PC-9 (cell line): ENCODE measurements around the gene CFAP97. TPM values are rescaled to one million over a fixed set of nuclear protein-coding genes. Genes with fewer than 3 reads are reported as not detected.
A peak's percentile ranks its signal among the peaks of the same experiment; 100 is the strongest.

Experiments
- BruUV-seq: library from RNA; stranded (reverse); fragments of 400-500 nt; replicated peaks from 2 replicates; lab custom pipeline; 2021; lab: Mats Ljungman, UMichigan
- CTCF ChIA-PET: fragments of 300-600 bp; sonication (Branson Sonifier 250); formaldehyde crosslinking; loops from one replicate; lab custom pipeline; 2022; ENCODE audit warnings: antibody characterized with exemption; lab: Charles Lee
- POLR2A ChIA-PET: fragments of 300-600 bp; sonication (Branson Sonifier 250); formaldehyde crosslinking; loops from one replicate; lab custom pipeline; 2022; ENCODE audit warnings: antibody characterized with exemption; ENCODE audit not compliant: unreplicated experiment; lab: Charles Lee
- DNase-seq, 2 experiments: peaks; one replicate each; pipeline versions ENCODE4 v3.0.0 to v3.0.0-alpha.2; 2015 to 2022; ENCODE audit warnings: mixed read lengths in 1 of 2
- H2AFZ ChIP-seq: fragments of 200-600 bp; sonication (generic); 2 replicates; pipeline ENCODE4 v1.8.1; 2017; ENCODE audit warnings: antibody characterized with exemption
- H3F3A ChIP-seq: fragments of 200-600 bp; sonication (generic); 2 replicates; pipeline ENCODE4 v1.8.1; 2017; ENCODE audit warnings: antibody characterized with exemption, mild to moderate bottlenecking, low read depth; ENCODE audit not compliant: insufficient read depth
- H3K27ac ChIP-seq: fragments of 200-600 bp; sonication (generic); 2 replicates; pipeline ENCODE4 v1.6.1; 2016; ENCODE audit warnings: mixed run types
- H3K27me3 ChIP-seq: fragments of 200-600 bp; sonication (generic); 2 replicates; pipeline ENCODE4 v1.6.1; 2016; ENCODE audit warnings: low read depth, mixed run types; ENCODE audit not compliant: insufficient read depth
- H3K36me3 ChIP-seq: fragments of 200-600 bp; sonication (generic); 2 replicates; pipeline ENCODE4 v1.6.1; 2016; ENCODE audit warnings: low read depth, mixed run types
- H3K4me1 ChIP-seq: fragments of 200-600 bp; sonication (generic); replicated peaks from 2 replicates; pipeline ENCODE4 v1.6.1; 2016; ENCODE audit warnings: mixed run types; ENCODE audit not compliant: insufficient read depth
- H3K4me2 ChIP-seq: fragments of 200-600 bp; sonication (generic); 2 replicates; pipeline ENCODE4 v1.6.1; 2017; ENCODE audit warnings: mixed run types
- H3K4me3 ChIP-seq: fragments of 200-600 bp; sonication (generic); 2 replicates; pipeline ENCODE4 v1.6.1; 2016; ENCODE audit warnings: mixed run types
- H3K79me2 ChIP-seq: fragments of 200-600 bp; sonication (generic); 2 replicates; pipeline ENCODE4 v1.6.1; 2017; ENCODE audit warnings: low read depth, mixed run types
- H3K9me2 ChIP-seq: fragments of 200-600 bp; sonication (generic); 2 replicates; pipeline ENCODE4 v1.8.1; 2017; ENCODE audit warnings: mild to moderate bottlenecking; ENCODE audit not compliant: insufficient read depth
- H3K9me3 ChIP-seq: fragments of 200-600 bp; sonication (generic); 2 replicates; pipeline ENCODE4 v1.8.1; 2016; ENCODE audit warnings: low read depth; ENCODE audit not compliant: insufficient read depth
- H4K20me1 ChIP-seq: fragments of 200-600 bp; sonication (generic); 2 replicates; pipeline ENCODE4 v1.8.1; 2017; ENCODE audit not compliant: insufficient read depth
- EZH2 ChIP-seq: fragments of 200-600 bp; sonication (generic); IDR thresholded peaks from 2 replicates; pipeline ENCODE4 v1.8.0; 2017; ENCODE audit warnings: antibody characterized with exemption, low read depth
- intact Hi-C: fragments of 100-400 bp; cut with micrococcal nuclease; formaldehyde crosslinking; loops from one replicate; pipeline ENCODE4 v1.10.0; 2022; ENCODE audit not compliant: unreplicated experiment
- total RNA-seq: library from RNA; stranded (reverse); gene quantifications from 2 replicates; pipeline ENCODE4 v1.2.3, GENCODE V29; 2021
- TF ChIP-seq, protein P1 (sequence below): fragments of 200-600 bp; sonication (generic); conservative IDR thresholded peaks from 2 replicates; pipeline ENCODE4 v1.6.1; 2017; ENCODE audit warnings: mixed run types, antibody characterized with exemption, mild to moderate bottlenecking, moderate library complexity

The CFAP97 gene
- total RNA-seq, 1 experiment from 2014 or later = 48.2 TPM

DNA sequence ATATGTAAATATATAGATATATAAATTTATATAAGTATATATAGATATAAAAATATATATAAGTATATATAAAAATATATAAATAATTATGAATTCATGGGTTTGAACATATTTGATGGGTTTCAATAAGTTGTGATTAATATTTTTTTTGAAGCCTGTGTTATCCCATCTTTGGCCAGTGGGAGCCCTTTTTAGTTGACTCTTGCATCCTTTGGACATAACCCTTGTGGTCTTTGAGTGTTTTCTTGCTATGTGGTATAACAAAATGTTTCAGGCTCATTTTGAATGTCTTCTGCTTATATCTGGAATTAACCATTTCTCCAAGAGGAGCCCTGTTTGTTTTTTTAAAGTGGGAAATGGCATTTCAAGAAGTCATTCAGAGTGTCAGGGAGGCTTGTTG, 20.8 kb upstream of the CFAP97 start:
- intact Hi-C loops = no loop called here
- H3K9me2 ChIP-seq = no peaks in the 10 kb centered on the region
- no peaks in the 10 kb centered on the region for H3K79me2 ChIP-seq
- CTCF ChIA-PET = no interaction called here
- no peak overlapping the region for H3K27ac ChIP-seq
- no peaks in the 10 kb centered on the region for H3K36me3 ChIP-seq
- H3K9me3 ChIP-seq = no peaks in the 10 kb centered on the region
- no peak for DNase-seq
- H3F3A ChIP-seq = no peaks in the 10 kb centered on the region
- no peak overlapping the region for H3K4me3 ChIP-seq
- BruUV-seq = no TSS peak
- no peak overlapping the region for H2AFZ ChIP-seq
- no peaks in the 10 kb centered on the region for H3K4me1 ChIP-seq
- no peaks in the 10 kb centered on the region for H3K27me3 ChIP-seq
- POLR2A ChIA-PET = no interaction called here
- H3K4me2 ChIP-seq = no peak overlapping the region
- TF ChIP-seq EZH2 = no peak
- TF ChIP-seq, protein P1, sequence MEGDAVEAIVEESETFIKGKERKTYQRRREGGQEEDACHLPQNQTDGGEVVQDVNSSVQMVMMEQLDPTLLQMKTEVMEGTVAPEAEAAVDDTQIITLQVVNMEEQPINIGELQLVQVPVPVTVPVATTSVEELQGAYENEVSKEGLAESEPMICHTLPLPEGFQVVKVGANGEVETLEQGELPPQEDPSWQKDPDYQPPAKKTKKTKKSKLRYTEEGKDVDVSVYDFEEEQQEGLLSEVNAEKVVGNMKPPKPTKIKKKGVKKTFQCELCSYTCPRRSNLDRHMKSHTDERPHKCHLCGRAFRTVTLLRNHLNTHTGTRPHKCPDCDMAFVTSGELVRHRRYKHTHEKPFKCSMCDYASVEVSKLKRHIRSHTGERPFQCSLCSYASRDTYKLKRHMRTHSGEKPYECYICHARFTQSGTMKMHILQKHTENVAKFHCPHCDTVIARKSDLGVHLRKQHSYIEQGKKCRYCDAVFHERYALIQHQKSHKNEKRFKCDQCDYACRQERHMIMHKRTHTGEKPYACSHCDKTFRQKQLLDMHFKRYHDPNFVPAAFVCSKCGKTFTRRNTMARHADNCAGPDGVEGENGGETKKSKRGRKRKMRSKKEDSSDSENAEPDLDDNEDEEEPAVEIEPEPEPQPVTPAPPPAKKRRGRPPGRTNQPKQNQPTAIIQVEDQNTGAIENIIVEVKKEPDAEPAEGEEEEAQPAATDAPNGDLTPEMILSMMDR = peak; percentile 23
- no peaks in the 10 kb centered on the region for H4K20me1 ChIP-seq

DNA sequence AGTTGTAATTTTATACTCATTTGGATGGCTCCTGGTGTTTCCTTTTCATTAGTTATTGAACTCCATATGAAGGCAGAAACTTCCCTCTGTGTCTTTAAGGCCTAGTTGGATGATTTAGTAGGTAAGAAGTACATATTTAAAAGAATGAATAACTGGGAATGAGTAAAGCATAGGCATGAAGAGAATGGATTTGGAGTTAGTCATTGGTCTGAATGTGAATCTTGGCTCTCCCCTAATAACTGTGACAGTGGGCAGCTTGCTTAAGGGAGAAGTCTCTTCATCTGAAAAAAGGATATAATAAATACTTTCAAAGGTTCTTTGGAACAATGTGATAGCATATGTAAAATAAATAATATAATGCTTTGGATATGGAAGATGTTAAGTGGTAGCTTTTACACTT, 18.8 kb upstream of the CFAP97 start:
- TF ChIP-seq, protein P1 = no peak
- no peak for TF ChIP-seq EZH2
- Histone ChIP-seq H4K20me1 (no peaks in the 10 kb centered on the region), H3K27ac (no peak overlapping the region), H3K4me2 (no peak overlapping the region), H3F3A (no peaks in the 10 kb centered on the region), H2AFZ (no peak overlapping the region), H3K4me1 (no peaks in the 10 kb centered on the region), H3K9me2 (no peaks in the 10 kb centered on the region), H3K9me3 (no peaks in the 10 kb centered on the region), H3K4me3 (no peak overlapping the region), H3K79me2 (no peaks in the 10 kb centered on the region), H3K27me3 (no peaks in the 10 kb centered on the region), H3K36me3 (no peaks in the 10 kb centered on the region)
- ChIA-PET CTCF (no interaction called here), POLR2A (no interaction called here)
- no TSS peak for BruUV-seq
- intact Hi-C loops = no loop called here
- no peak for DNase-seq

DNA sequence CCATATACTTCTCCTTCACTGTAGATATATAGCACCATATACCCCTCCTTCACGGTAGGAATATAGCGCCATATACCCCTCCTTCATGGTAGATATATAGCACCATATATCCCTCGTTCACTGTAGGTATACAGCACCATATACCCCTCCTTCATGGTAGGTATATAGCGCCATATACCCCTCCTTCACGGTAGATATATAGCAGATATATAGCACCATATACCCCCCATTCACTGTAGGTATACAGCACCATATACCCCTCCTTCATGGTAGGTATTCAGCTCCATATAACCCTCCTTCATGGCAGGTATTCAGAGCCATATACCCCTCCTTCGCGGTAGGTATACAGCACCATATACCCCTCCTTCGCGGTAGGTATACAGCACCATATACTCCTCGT, 18.1 kb upstream of the CFAP97 start:
- Histone ChIP-seq H3K4me3 (no peak overlapping the region), H3K4me2 (no peak overlapping the region), H3K36me3 (no peaks in the 10 kb centered on the region), H3K9me3 (no peaks in the 10 kb centered on the region), H3K4me1 (no peaks in the 10 kb centered on the region), H3K27me3 (no peaks in the 10 kb centered on the region), H3F3A (no peaks in the 10 kb centered on the region), H3K27ac (no peak overlapping the region), H2AFZ (no peak overlapping the region), H4K20me1 (no peaks in the 10 kb centered on the region), H3K9me2 (no peaks in the 10 kb centered on the region), H3K79me2 (no peaks in the 10 kb centered on the region)
- TF ChIP-seq, protein P1 = no peak
- TF ChIP-seq EZH2 = no peak
- intact Hi-C loops = no loop called here
- no peak for DNase-seq
- no TSS peak for BruUV-seq
- POLR2A ChIA-PET = no interaction called here
- CTCF ChIA-PET = no interaction called here
